MCF 10A (cell line): Measurements from ENCODE around the gene ANKRD7. TPM values are rescaled to one million over a fixed set of nuclear protein-coding genes. Genes with fewer than 3 reads are reported as not detected.

Source experiments
- BruUV-seq: library from RNA; stranded (reverse); fragments of 400-500 nt; replicated peaks from 2 replicates; lab custom pipeline; 2021; lab: Mats Ljungman, UMichigan
- CTCF ChIA-PET: fragments of 300-600 bp; sonication (Branson Sonifier 250); formaldehyde crosslinking; extraction: SDS; loops from one replicate; lab custom pipeline; 2021; ENCODE audit warnings: antibody characterized with exemption, inconsistent platforms; lab: Yijun Ruan, JAX
- POLR2A ChIA-PET: fragments of 300-600, 350-650 bp; sonication (Branson Sonifier 250); formaldehyde crosslinking; extraction: SDS; loops from one replicate; lab custom pipeline; 2020; ENCODE audit warnings: antibody characterized with exemption, inconsistent platforms; lab: Yijun Ruan, JAX
- DNase-seq: peaks from one replicate; pipeline ENCODE4 v3.0.0-alpha.2; 2018; ENCODE audit not compliant: unreplicated experiment
- H3K27ac Mint-ChIP-seq: one replicate; pipeline ENCODE4 v1.8.0; 2022; ENCODE audit warnings: mild to moderate bottlenecking, low read depth, mixed read lengths; ENCODE audit not compliant: unreplicated experiment
- H3K27me3 Mint-ChIP-seq: one replicate; pipeline ENCODE4 v1.8.0; 2022; ENCODE audit warnings: mixed read lengths; ENCODE audit not compliant: insufficient read depth, unreplicated experiment
- H3K36me3 Mint-ChIP-seq: one replicate; pipeline ENCODE4 v1.8.0; 2022; ENCODE audit warnings: mild to moderate bottlenecking, moderate library complexity, mixed read lengths; ENCODE audit not compliant: insufficient read depth, unreplicated experiment
- H3K4me1 Mint-ChIP-seq: one replicate; pipeline ENCODE4 v1.8.0; 2022; ENCODE audit warnings: mixed read lengths; ENCODE audit not compliant: insufficient read depth, unreplicated experiment
- H3K4me3 Mint-ChIP-seq: one replicate; pipeline ENCODE4 v1.8.0; 2022; ENCODE audit warnings: mild to moderate bottlenecking, moderate library complexity, mixed read lengths; ENCODE audit not compliant: unreplicated experiment
- H3K9me3 Mint-ChIP-seq: one replicate; pipeline ENCODE4 v1.8.0; 2022; ENCODE audit warnings: mixed read lengths; ENCODE audit not compliant: unreplicated experiment
- CTCF ChIP-seq: fragments of 200-600 bp; IDR thresholded peaks from one replicate; pipeline ENCODE4 v1.8.0; 2022; ENCODE audit warnings: antibody characterized with exemption, mild to moderate bottlenecking; ENCODE audit not compliant: unreplicated experiment
- intact Hi-C: fragments of 100-400 bp; cut with micrococcal nuclease; formaldehyde crosslinking; loops from 2 replicates; pipeline ENCODE4 v1.14.1; 2022
- total RNA-seq: library from RNA; stranded (reverse); gene quantifications from 2 replicates; pipeline ENCODE4 v1.2.3, GENCODE V29; 2022

Gene ANKRD7
- total RNA-seq, 1 experiment from 2014 or later = not detected

GRCh38 chr7:118219157-118219512 lies 5.4 kb upstream of the ANKRD7 start:
- intact Hi-C loops = no loop called here
- BruUV-seq = no TSS peak
- no peak for DNase-seq
- H3K27me3 Mint-ChIP-seq = peaks cover 26% of the 10 kb centered on the region
- H3K36me3 Mint-ChIP-seq = no peaks in the 10 kb centered on the region
- no peaks in the 10 kb centered on the region for H3K4me1 Mint-ChIP-seq
- no peak overlapping the region for H3K27ac Mint-ChIP-seq
- TF ChIP-seq CTCF = no peak
- no peaks in the 10 kb centered on the region for H3K9me3 Mint-ChIP-seq
- POLR2A ChIA-PET = no interaction called here
- CTCF ChIA-PET = interaction anchor here (0.7 kb wide), 1 partner anchor 23 kb away, joined by 3 read pairs; no protein-coding TSS in a partner anchor
- no peak overlapping the region for H3K4me3 Mint-ChIP-seq

- BruUV-seq = no TSS peak
- Mint-ChIP-seq H3K4me1 (no peaks in the 10 kb centered on the region), H3K9me3 (no peaks in the 10 kb centered on the region), H3K27me3 (peaks cover 14% of the 10 kb centered on the region), H3K4me3 (no peak overlapping the region), H3K36me3 (no peaks in the 10 kb centered on the region), H3K27ac (no peak overlapping the region)
- TF ChIP-seq CTCF = no peak
- intact Hi-C loops = no loop called here
- CTCF ChIA-PET = no interaction called here
- no peak for DNase-seq
- POLR2A ChIA-PET = no interaction called here
These were observed 3.9 kb upstream of the ANKRD7 start for GRCh38 chr7:118220583-118220982.

- Mint-ChIP-seq H3K27ac (no peak overlapping the region), H3K27me3 (peaks cover 25% of the 10 kb centered on the region), H3K36me3 (no peaks in the 10 kb centered on the region), H3K4me3 (no peak overlapping the region), H3K4me1 (no peaks in the 10 kb centered on the region), H3K9me3 (no peaks in the 10 kb centered on the region)
- POLR2A ChIA-PET = no interaction called here
- DNase-seq = no peak
- no peak for TF ChIP-seq CTCF
- CTCF ChIA-PET = interaction anchor here (0.7 to 1.5 kb wide), 3 partner anchors 27 to 801 kb away, joined by 3 to 6 read pairs (median 3); no protein-coding TSS in a partner anchor
- no TSS peak for BruUV-seq
- intact Hi-C loops = no loop called here
These were observed 1.9 kb upstream of the ANKRD7 start for GRCh38 chr7:118222591-118222990.

GRCh38 chr7:118232837-118233236 lies 8.3 kb downstream of the ANKRD7 start:
- Mint-ChIP-seq H3K9me3 (no peaks in the 10 kb centered on the region), H3K4me3 (no peak overlapping the region), H3K27ac (no peak overlapping the region), H3K4me1 (no peaks in the 10 kb centered on the region), H3K36me3 (no peaks in the 10 kb centered on the region), H3K27me3 (peaks cover 27% of the 10 kb centered on the region)
- BruUV-seq = no TSS peak
- ChIA-PET POLR2A (interaction anchor here (0.6 kb wide), 1 partner anchor 772 kb away, joined by 3 read pairs; no protein-coding TSS in a partner anchor), CTCF (interaction anchor here (0.6 kb wide), 1 partner anchor 33 kb away, joined by 3 read pairs; no protein-coding TSS in a partner anchor)
- TF ChIP-seq CTCF = no peak
- DNase-seq = no peak
- intact Hi-C loops = no loop called here
